CD4-positive, alpha-beta T cell (primary cell): ENCODE measurements around the gene ENC1. TPM values are rescaled to one million over a fixed set of nuclear protein-coding genes. Genes with fewer than 3 reads are reported as not detected.

ENCODE experiments used
- ATAC-seq: fragments of 200-7000 bp; cut with Tn5 transposase; one replicate; pipeline ENCODE4 v1.10.0; 2022; ENCODE audit warnings: mild to moderate bottlenecking; ENCODE audit not compliant: poor library complexity
- CTCF ChIA-PET: fragments of 350-600 bp; sonication (Branson Sonifier 250); formaldehyde crosslinking; loops from one replicate; lab custom pipeline; 2021; ENCODE audit warnings: antibody characterized with exemption, inconsistent platforms; lab: Charles Lee
- POLR2A ChIA-PET: fragments of 350-600 bp; sonication (Branson Sonifier 250); formaldehyde crosslinking; loops from one replicate; lab custom pipeline; 2021; ENCODE audit warnings: antibody characterized with exemption, inconsistent platforms; lab: Charles Lee
- DNase-seq, 14 experiments: peaks; one replicate each; pipeline ENCODE4 v3.0.0-alpha.2; 2013 to 2020; ENCODE audit warnings: mixed read lengths in 2 of 14
- H3K27ac ChIP-seq, 2 donors: one replicate each; pipeline versions ENCODE4 v1.5.1 to v1.7.0; 2013; ENCODE audit warnings: low read length in 2 of 2, low read depth in 1 of 2, mild to moderate bottlenecking in 1 of 2
- H3K27me3 ChIP-seq, 2 experiments: 1 replicate in 1 of 2; 2 replicates in 1 of 2; pipeline versions ENCODE4 v1.6.1 to v1.7.0; 2013; ENCODE audit warnings: low read length in 2 of 2, control low read depth in 1 of 2, mild to moderate bottlenecking in 1 of 2, moderate library complexity in 1 of 2; ENCODE audit not compliant: insufficient read depth in 2 of 2, control insufficient read depth in 1 of 2
- H3K36me3 ChIP-seq: one replicate; pipeline ENCODE4 v1.6.1; 2013; ENCODE audit warnings: low read length, control low read depth; ENCODE audit not compliant: insufficient read depth
- H3K4me1 ChIP-seq: one replicate; pipeline ENCODE4 v1.6.1; 2013; ENCODE audit warnings: low read length, control low read depth; ENCODE audit not compliant: insufficient read depth
- H3K4me3 ChIP-seq: one replicate; pipeline ENCODE4 v1.5.1; 2013; ENCODE audit warnings: mild to moderate bottlenecking, low read length, moderate library complexity
- H3K9me3 ChIP-seq, 2 experiments: 1 replicate in 1 of 2; 2 replicates in 1 of 2; pipeline versions ENCODE4 v1.6.1 to v1.7.0; 2013; ENCODE audit warnings: low read length in 2 of 2, mild to moderate bottlenecking in 2 of 2, control low read depth in 1 of 2, moderate library complexity in 1 of 2; ENCODE audit not compliant: control insufficient read depth in 1 of 2, insufficient read depth in 1 of 2
- H3K27ac Mint-ChIP-seq: one replicate; pipeline ENCODE4 v1.8.0; 2020; ENCODE audit warnings: mixed read lengths
- H3K27me3 Mint-ChIP-seq: one replicate; pipeline ENCODE4 v1.8.0; 2021; ENCODE audit warnings: mixed read lengths
- H3K36me3 Mint-ChIP-seq: one replicate; pipeline ENCODE4 v1.8.0; 2021; ENCODE audit warnings: low read depth, mixed read lengths
- H3K4me1 Mint-ChIP-seq: one replicate; pipeline ENCODE4 v1.8.0; 2021; ENCODE audit warnings: low read depth, mixed read lengths
- H3K4me3 Mint-ChIP-seq: one replicate; pipeline ENCODE4 v1.8.0; 2020; ENCODE audit warnings: mild to moderate bottlenecking, mixed read lengths
- H3K9me3 Mint-ChIP-seq: one replicate; pipeline ENCODE4 v1.8.0; 2020; ENCODE audit warnings: mixed read lengths
- intact Hi-C, 2 experiments: fragments of 100-400 bp; cut with DNase I in 1 of 2; cut with micrococcal nuclease in 1 of 2; formaldehyde crosslinking; loops; one replicate each; pipeline versions ENCODE4 v1.15.1 to v1.9.0; 2023 to 2025; cut with DNase I, micrococcal nuclease
- total RNA-seq, 174 experiments: library from RNA in 2 of 174; stranded (reverse) in 2 of 174; gene quantifications; one replicate each; pipeline ENCODE4 v1.2.3 and lab custom pipeline; 2021 to 2026
- TF ChIP-seq, protein P1 (sequence below): fragments of 200-600 bp; IDR thresholded peaks from one replicate; pipeline ENCODE4 v1.8.0; 2022; ENCODE audit warnings: antibody characterized with exemption, mild to moderate bottlenecking

The ENC1 gene
- total RNA-seq, 2 experiments from 2014 or later, result 39.6 to 40.1 TPM

DNA sequence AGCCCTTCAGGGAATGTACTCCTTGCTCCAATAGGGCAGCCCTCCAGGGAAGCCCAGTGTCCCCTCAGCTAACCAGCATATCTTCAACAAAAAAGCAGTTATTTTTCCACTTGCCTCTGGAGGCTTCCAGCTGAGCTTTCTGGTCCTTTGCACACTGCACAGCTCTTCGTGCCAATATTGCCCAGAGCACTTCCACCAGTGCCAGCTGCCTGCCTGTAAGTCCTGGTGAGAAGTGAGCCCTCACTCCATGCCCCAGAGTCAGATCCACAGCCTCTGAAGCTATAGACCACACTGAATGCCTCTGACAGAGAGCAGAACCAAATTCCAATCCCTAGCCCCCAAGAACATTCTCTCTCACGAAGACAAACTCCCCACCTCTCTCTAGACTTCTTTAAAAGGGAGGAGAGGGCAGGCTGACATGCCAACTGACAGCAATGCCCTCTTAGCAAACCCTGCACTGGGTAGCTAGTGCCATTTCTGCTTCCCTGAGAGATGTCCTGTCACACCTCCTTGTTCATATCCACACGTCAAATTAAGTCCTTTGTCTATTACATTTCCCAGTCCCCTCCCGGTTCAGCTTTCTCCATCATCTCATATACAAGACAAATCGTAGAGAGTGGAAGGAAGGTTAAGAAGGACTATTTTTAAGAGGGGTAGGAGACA is 31.8 kb upstream of the ENC1 start:
- Mint-ChIP-seq H3K36me3 (no peaks in the 10 kb centered on the region), H3K27me3 (peaks cover 9% of the 10 kb centered on the region), H3K4me1 (no peaks in the 10 kb centered on the region), H3K27ac (no peak overlapping the region), H3K9me3 (no peaks in the 10 kb centered on the region), H3K4me3 (no peak overlapping the region)
- intact Hi-C loops, result loop anchor here (2.0 to 10.0 kb wide), 4 partner anchors 246 to 1582 kb away; no protein-coding TSS in a partner anchor
- ChIA-PET CTCF (no interaction called here), POLR2A (no interaction called here)
- ATAC-seq, result no peak
- Histone ChIP-seq H3K27me3 (no peaks in the 10 kb centered on the region), H3K36me3 (no peaks in the 10 kb centered on the region), H3K9me3 (peaks cover 0 to 6% of the 10 kb centered on the region in 2 experiments), H3K27ac (no peak overlapping the region), H3K4me3 (no peak overlapping the region), H3K4me1 (no peaks in the 10 kb centered on the region)
- no peak for DNase-seq
- TF ChIP-seq, protein P1, sequence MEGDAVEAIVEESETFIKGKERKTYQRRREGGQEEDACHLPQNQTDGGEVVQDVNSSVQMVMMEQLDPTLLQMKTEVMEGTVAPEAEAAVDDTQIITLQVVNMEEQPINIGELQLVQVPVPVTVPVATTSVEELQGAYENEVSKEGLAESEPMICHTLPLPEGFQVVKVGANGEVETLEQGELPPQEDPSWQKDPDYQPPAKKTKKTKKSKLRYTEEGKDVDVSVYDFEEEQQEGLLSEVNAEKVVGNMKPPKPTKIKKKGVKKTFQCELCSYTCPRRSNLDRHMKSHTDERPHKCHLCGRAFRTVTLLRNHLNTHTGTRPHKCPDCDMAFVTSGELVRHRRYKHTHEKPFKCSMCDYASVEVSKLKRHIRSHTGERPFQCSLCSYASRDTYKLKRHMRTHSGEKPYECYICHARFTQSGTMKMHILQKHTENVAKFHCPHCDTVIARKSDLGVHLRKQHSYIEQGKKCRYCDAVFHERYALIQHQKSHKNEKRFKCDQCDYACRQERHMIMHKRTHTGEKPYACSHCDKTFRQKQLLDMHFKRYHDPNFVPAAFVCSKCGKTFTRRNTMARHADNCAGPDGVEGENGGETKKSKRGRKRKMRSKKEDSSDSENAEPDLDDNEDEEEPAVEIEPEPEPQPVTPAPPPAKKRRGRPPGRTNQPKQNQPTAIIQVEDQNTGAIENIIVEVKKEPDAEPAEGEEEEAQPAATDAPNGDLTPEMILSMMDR, result no peak

GRCh38 chr5:74670396-74671038 is 30.0 kb upstream of the ENC1 start:
- Mint-ChIP-seq H3K4me3 (no peak overlapping the region), H3K27ac (no peak overlapping the region), H3K27me3 (peaks cover 16% of the 10 kb centered on the region), H3K36me3 (no peaks in the 10 kb centered on the region), H3K4me1 (no peaks in the 10 kb centered on the region), H3K9me3 (no peaks in the 10 kb centered on the region)
- ChIA-PET CTCF (no interaction called here), POLR2A (no interaction called here)
- peaks cover 0 to 6% of the 10 kb centered on the region in 2 experiments for H3K9me3 ChIP-seq
- no peak overlapping the region for H3K4me3 ChIP-seq
- no peak overlapping the region for H3K27ac ChIP-seq
- no peaks in the 10 kb centered on the region for H3K27me3 ChIP-seq
- H3K36me3 ChIP-seq, result no peaks in the 10 kb centered on the region
- DNase-seq (no peak), ATAC-seq (no peak)
- TF ChIP-seq, protein P1, result no peak
- intact Hi-C loops, result loop anchor here (5.0 to 10.0 kb wide), 3 partner anchors 594 to 1584 kb away; no protein-coding TSS in a partner anchor
- H3K4me1 ChIP-seq, result no peaks in the 10 kb centered on the region

GRCh38 chr5:74669821-74670220 is 29.3 kb upstream of the ENC1 start:
- H3K9me3 Mint-ChIP-seq, result no peaks in the 10 kb centered on the region
- no peak for DNase-seq
- H3K36me3 Mint-ChIP-seq, result no peaks in the 10 kb centered on the region
- no peaks in the 10 kb centered on the region for H3K36me3 ChIP-seq
- no peak overlapping the region for H3K4me3 ChIP-seq
- no peaks in the 10 kb centered on the region for H3K27me3 ChIP-seq
- H3K4me3 Mint-ChIP-seq, result no peak overlapping the region
- ChIA-PET CTCF (no interaction called here), POLR2A (no interaction called here)
- no peaks in the 10 kb centered on the region for H3K4me1 ChIP-seq
- peaks cover 16% of the 10 kb centered on the region for H3K27me3 Mint-ChIP-seq
- H3K27ac ChIP-seq, result no peak overlapping the region
- intact Hi-C loops, result loop anchor here (5.0 to 10.0 kb wide), 3 partner anchors 595 to 1585 kb away; no protein-coding TSS in a partner anchor
- TF ChIP-seq, protein P1, result no peak
- no peak for ATAC-seq
- peaks cover 0 to 6% of the 10 kb centered on the region in 2 experiments for H3K9me3 ChIP-seq
- no peaks in the 10 kb centered on the region for H3K4me1 Mint-ChIP-seq
- H3K27ac Mint-ChIP-seq, result no peak overlapping the region
